MCF 10A (cell line): ENCODE measurements around the gene VAV2. TPM values are rescaled to one million over a fixed set of nuclear protein-coding genes. Genes with fewer than 3 reads are reported as not detected.

Experiments
- BruUV-seq: library from RNA; stranded (reverse); fragments of 400-500 nt; replicated peaks from 2 replicates; lab custom pipeline; 2021; lab: Mats Ljungman, UMichigan
- CTCF ChIA-PET: fragments of 300-600 bp; sonication (Branson Sonifier 250); formaldehyde crosslinking; extraction: SDS; loops from one replicate; lab custom pipeline; 2021; ENCODE audit warnings: antibody characterized with exemption, inconsistent platforms; lab: Yijun Ruan, JAX
- POLR2A ChIA-PET: fragments of 300-600, 350-650 bp; sonication (Branson Sonifier 250); formaldehyde crosslinking; extraction: SDS; loops from one replicate; lab custom pipeline; 2020; ENCODE audit warnings: antibody characterized with exemption, inconsistent platforms; lab: Yijun Ruan, JAX
- DNase-seq: peaks from one replicate; pipeline ENCODE4 v3.0.0-alpha.2; 2018; ENCODE audit not compliant: unreplicated experiment
- H3K27ac Mint-ChIP-seq: one replicate; pipeline ENCODE4 v1.8.0; 2022; ENCODE audit warnings: mild to moderate bottlenecking, low read depth, mixed read lengths; ENCODE audit not compliant: unreplicated experiment
- H3K27me3 Mint-ChIP-seq: one replicate; pipeline ENCODE4 v1.8.0; 2022; ENCODE audit warnings: mixed read lengths; ENCODE audit not compliant: insufficient read depth, unreplicated experiment
- H3K36me3 Mint-ChIP-seq: one replicate; pipeline ENCODE4 v1.8.0; 2022; ENCODE audit warnings: mild to moderate bottlenecking, moderate library complexity, mixed read lengths; ENCODE audit not compliant: insufficient read depth, unreplicated experiment
- H3K4me1 Mint-ChIP-seq: one replicate; pipeline ENCODE4 v1.8.0; 2022; ENCODE audit warnings: mixed read lengths; ENCODE audit not compliant: insufficient read depth, unreplicated experiment
- H3K4me3 Mint-ChIP-seq: one replicate; pipeline ENCODE4 v1.8.0; 2022; ENCODE audit warnings: mild to moderate bottlenecking, moderate library complexity, mixed read lengths; ENCODE audit not compliant: unreplicated experiment
- H3K9me3 Mint-ChIP-seq: one replicate; pipeline ENCODE4 v1.8.0; 2022; ENCODE audit warnings: mixed read lengths; ENCODE audit not compliant: unreplicated experiment
- intact Hi-C: fragments of 100-400 bp; cut with micrococcal nuclease; formaldehyde crosslinking; loops from 2 replicates; pipeline ENCODE4 v1.14.1; 2022
- total RNA-seq: library from RNA; stranded (reverse); gene quantifications from 2 replicates; pipeline ENCODE4 v1.2.3, GENCODE V29; 2022
- TF ChIP-seq, protein P1 (sequence below): fragments of 200-600 bp; IDR thresholded peaks from one replicate; pipeline ENCODE4 v1.8.0; 2022; ENCODE audit warnings: antibody characterized with exemption, mild to moderate bottlenecking; ENCODE audit not compliant: unreplicated experiment

VAV2 gene
- total RNA-seq, 1 experiment from 2014 or later: 31.0 TPM

DNA sequence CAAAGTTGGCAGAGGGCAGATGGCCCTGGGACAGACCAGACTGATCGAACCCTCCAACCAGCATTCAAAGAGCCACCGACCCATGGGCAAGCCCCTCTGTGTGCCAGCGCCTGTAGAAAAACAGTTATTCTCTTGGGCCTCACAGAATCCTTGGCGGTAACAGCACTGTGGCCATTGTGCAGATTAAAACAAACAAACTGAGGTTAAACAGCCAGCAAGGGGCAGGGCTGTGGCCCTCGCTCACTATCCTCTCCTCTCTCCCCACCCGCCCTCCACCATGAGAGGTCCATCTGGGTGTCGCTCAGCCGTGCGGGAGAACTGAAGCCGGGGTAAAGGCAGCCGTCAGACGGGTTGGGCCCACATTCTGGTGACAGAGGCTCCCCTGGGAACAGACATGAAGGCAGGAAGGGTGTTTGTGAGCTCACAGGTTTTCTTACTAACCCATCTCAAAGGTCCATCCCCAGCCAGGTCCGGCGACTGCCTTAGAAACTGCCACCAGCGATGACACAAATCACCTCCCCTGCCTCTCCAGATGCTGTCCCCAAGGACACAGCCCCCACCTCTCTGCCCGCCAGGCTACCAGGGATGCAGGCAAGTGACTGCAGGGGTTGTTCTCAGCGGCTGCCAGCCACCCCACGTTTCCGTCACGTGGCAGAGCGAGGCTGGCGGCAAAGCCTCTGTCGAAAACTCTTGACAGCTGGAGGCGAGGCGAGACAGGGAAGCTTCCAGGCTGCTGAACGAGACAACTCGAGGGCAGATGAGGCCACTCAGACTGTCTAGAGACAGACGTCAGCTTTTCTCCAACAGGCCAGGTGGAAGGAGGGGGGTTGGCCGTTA, 178.2 kb downstream of the VAV2 start:
- Mint-ChIP-seq H3K4me3 (no peak overlapping the region), H3K27ac (no peak overlapping the region), H3K36me3 (peaks cover 22% of the 10 kb centered on the region), H3K27me3 (no peaks in the 10 kb centered on the region), H3K4me1 (no peaks in the 10 kb centered on the region), H3K9me3 (no peaks in the 10 kb centered on the region)
- intact Hi-C loops: no loop called here
- TF ChIP-seq, protein P1, sequence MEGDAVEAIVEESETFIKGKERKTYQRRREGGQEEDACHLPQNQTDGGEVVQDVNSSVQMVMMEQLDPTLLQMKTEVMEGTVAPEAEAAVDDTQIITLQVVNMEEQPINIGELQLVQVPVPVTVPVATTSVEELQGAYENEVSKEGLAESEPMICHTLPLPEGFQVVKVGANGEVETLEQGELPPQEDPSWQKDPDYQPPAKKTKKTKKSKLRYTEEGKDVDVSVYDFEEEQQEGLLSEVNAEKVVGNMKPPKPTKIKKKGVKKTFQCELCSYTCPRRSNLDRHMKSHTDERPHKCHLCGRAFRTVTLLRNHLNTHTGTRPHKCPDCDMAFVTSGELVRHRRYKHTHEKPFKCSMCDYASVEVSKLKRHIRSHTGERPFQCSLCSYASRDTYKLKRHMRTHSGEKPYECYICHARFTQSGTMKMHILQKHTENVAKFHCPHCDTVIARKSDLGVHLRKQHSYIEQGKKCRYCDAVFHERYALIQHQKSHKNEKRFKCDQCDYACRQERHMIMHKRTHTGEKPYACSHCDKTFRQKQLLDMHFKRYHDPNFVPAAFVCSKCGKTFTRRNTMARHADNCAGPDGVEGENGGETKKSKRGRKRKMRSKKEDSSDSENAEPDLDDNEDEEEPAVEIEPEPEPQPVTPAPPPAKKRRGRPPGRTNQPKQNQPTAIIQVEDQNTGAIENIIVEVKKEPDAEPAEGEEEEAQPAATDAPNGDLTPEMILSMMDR: no peak
- DNase-seq: no peak
- no TSS peak for BruUV-seq
- CTCF ChIA-PET: interaction anchor here (0.6 to 1.0 kb wide), 3 partner anchors 30 to 181 kb away, joined by 3 to 4 read pairs (median 3); no protein-coding TSS in a partner anchor
- POLR2A ChIA-PET: no interaction called here

DNA sequence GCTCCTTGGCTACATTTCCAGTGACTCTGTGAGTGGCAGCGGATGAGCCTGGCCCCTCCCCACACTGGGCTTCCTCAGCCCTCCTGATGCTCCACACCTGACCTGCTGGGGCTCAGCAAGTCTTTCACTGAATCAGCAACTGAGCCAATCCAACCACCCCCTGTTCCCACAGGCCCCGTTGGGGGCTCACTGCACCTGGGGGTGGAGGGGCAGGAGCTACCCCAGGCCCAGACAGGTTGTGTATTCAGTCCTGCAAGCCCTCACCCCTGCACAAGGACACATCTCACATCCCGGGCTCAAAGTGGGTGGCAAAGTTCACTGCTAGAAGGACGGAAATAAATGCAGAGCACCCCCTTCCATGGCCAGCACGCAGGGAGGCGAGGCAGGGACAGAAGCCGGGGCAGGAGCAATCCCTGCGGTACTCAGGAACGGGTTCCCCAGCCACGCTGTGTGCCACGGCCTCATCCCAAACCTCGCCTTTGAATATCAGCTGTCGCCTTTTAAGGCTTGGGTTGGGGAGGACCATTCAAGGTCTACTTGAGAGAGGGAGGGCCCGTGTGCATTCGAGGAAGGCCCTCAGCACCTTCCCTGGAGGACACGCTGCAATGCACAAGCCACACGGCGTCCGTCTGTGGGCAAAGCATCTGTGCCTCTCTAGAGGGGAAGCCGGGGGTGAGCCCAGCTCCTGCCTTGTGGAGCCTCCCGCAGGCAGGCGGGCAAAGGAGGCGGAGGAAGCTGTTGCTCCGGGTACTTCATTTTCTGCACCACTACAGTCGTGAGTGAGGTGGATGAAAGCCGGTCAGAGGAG, 179.0 kb downstream of the VAV2 start:
- H3K27me3 Mint-ChIP-seq: no peaks in the 10 kb centered on the region
- H3K27ac Mint-ChIP-seq: no peak overlapping the region
- no peaks in the 10 kb centered on the region for H3K9me3 Mint-ChIP-seq
- TF ChIP-seq, protein P1: no peak
- no peak overlapping the region for H3K4me3 Mint-ChIP-seq
- ChIA-PET POLR2A (no interaction called here), CTCF (interaction anchor here (0.6 kb wide), 1 partner anchor 29 kb away, joined by 3 read pairs; no protein-coding TSS in a partner anchor)
- H3K4me1 Mint-ChIP-seq: no peaks in the 10 kb centered on the region
- intact Hi-C loops: no loop called here
- peaks cover 21% of the 10 kb centered on the region for H3K36me3 Mint-ChIP-seq
- no TSS peak for BruUV-seq
- no peak for DNase-seq

- CTCF ChIA-PET: no interaction called here
Measured at GRCh38 chr9:133812077-133812868, 179.9 kb downstream of the VAV2 start.

More at GRCh38 chr9:133812077-133812868, 179.9 kb downstream of the VAV2 start:
- Mint-ChIP-seq H3K9me3 (no peaks in the 10 kb centered on the region), H3K27ac (no peak overlapping the region), H3K36me3 (peaks cover 15% of the 10 kb centered on the region), H3K4me3 (no peak overlapping the region), H3K27me3 (no peaks in the 10 kb centered on the region), H3K4me1 (no peaks in the 10 kb centered on the region)
- TF ChIP-seq, protein P1: no peak
- BruUV-seq: no TSS peak
- POLR2A ChIA-PET: no interaction called here
- no peak for DNase-seq
- intact Hi-C loops: no loop called here
